8988T (cell line): Measurements from ENCODE around the gene UGT1A10.
A peak's percentile ranks its signal among the peaks of the same experiment; 100 is the strongest.

Experiments used
- DNase-seq: peaks from one replicate; pipeline ENCODE4 v3.0.0; 2011

UGT1A10 gene

DNA sequence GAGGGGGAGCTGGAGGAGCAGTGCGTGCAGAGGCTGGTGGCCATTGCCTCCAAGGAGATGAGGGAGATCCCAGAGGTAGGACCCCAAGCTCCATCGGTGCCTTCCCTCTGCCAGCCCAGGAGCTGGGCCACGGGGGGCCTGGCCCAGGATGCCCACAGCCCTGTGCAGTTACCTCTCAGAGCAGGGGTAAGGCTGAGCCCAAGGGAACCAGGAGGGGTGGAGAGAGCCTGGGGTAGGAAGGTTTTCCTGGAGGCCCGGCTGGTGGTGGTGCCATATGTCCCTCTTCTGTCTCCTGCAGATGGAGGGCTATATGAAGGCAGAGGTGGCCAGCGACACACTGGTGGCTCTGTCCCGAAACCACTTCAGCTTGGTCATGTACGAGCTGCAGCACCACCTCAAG lies 153.3 kb downstream of the UGT1A10 start:
- no peak for DNase-seq

DNA sequence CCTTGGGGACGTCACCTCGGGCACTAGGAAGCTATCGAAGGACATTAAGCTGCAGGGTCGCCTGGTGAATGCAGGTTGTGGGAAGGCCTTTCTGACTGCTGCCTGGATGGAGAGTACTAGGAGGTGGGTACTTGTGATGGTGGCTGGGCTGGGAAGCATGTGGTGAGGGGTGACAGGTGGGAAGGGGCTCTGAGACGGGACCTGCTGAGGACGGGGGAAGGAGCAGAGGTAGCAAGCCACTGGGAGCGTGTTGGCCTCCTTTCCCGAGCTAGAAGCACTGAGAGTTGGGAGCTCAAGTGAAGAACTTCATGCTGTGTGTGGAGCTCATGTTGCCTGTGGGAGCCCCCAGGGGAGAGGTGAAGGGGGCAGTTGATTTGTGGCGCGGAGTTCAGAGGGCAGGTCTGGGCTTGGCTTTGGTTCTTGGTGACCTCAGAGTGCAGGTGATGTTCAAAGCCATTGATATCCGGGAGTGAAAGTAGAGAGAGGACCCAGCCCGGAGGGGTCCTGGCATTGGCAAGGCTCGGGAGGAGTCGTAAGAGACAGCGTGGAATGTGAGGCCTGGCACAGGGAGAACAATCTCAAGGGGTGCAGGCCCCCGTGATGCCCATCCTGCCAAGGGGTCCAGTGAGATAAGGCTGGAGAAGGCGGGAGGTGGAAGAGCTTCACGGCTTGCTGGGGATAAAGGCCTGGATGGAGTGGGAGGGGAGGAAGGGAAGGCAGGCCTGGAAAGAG lies 155.1 kb downstream of the UGT1A10 start:
- DNase-seq: no peak

DNA sequence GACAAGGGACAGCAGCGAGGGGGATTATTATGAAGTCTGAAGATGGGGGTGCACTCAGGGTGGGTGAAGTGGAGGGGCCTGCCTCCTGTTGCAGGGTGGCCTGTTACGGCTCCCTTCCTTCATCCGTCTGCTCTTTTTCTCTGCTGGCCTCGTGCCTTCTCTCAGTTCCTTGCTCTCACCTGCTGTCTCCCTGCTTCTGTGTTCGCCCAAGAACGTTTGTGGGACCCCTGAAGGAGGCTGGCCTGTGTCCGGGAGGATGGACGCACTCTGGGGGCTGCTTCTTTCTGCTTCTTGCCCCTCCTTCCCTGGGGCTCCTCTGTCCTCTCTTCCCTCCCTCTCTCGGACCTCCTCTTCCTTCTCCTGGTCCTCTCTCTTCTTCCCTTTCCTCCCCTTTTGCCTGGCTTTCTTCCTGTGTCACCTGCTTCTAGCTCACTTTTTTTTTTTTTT lies 155.7 kb downstream of the UGT1A10 start:
- DNase-seq: no peak

DNA sequence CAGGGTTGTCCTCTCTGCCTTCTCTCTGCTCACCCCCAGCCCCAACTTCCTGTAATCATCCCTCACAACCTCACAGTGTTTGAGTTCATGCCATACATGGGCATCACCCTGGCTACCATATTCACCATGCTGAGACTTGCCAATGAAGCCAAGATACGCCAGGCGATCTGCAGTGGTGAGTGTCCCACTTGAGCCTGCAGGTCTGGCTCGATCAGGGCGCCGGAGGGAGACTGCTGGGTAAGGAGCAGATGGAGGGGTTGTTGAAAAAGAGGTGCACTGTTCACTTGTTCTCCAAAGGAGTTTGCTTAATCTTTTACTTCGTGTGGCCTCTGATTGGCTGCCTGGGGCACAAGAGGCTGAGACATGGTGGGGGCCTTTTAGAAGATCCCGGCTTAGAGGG lies 156.5 kb downstream of the UGT1A10 start:
- no peak for DNase-seq

DNA sequence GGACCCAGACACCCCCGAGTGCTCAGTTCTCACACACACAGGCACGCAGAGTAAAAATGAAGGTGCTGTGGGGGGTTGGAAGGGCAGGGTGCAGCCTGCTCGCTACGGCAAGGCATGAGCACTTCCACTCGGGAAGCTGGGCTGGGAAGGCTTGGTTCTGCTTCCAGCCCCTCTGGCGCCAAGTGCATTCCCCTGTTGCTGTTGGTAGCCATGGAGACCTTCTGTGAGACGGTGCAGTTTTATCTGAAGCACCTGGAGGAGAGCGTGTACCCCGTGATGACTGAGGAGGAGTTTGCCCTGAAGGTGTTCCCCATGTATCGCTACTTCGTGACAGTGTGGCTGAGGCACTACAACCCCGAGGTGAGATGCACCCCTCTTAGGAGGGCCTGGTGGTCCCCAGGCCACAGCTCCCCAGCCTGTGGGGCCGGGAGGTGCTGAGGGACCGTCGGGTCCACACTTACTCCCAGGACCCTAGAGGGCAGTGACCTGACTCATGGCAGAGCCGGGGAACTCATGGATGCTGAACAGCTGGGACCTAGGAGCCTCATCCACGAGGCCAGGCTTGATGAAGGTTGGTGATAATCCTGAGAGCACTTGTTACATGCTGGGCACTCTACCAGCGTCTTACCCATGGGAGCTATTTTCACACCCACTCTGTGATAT lies 157.3 kb downstream of the UGT1A10 start:
- DNase-seq: no peak

DNA sequence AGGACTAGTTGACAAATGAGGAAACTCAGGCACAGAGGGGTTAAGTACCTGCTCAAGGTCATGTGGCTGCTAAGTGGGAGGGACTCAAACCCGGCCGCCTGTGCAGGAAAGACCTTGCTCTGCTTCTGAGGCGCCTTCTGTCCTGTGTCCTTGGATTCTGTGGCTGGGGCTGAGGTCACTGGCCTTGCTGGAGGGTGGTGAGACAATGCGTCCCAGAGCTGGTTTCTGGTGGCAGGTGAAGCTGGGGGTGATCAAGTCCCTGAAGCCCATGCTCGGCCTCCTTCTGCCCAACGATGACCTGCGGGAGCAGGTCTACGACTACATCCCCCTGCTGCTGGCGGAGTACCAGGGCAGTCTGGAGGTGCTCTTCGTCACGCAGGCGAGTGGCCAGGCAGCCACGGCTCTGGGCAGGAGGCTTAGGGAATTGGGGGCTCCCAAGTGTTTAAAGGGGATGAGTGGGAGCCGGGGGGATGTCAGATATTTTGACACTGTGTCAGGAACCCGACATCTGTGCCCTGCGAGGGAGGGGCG lies 157.9 kb downstream of the UGT1A10 start:
- DNase-seq: no peak

DNA sequence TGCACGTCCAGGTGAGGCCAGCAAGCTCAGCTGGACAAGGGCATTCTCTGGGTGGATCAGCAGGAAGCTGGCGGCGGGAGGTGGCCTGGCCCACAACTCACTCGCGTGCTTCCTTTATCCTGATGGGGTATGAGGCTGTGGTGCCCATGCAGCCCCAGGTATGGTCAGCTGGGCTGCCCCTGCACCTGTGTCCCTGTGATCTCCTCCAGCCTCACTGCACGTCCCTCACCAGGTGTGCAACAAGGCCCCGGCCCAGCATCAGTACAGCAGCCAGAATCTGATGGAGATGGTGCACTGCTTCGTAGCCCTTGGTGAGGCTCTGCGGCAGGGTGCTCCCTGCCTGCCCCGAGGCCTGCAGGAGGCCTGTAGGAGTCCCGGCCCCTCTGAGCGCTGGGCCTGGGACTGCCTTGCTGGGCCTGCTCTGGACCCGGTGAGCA lies 159.5 kb downstream of the UGT1A10 start:
- DNase-seq: no peak

DNA sequence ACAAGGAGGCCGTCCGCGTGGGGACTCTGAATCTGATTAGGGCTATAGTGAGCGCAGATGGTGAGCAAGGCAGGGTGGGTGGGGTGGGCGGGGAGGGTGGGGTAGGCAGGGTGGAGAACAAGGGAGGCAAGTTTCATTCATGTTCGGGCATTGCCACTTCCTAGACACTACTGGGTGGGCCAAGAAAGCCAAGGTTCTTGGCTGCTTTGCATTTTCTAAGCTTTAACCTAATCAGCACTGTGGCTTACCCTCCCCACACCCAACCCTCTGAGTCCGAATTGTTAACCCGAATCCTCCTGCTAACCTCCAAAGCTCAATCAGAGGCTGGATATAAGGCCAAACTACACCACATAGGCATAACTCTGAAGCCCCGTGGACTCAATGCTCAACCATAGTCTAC lies 160.0 kb downstream of the UGT1A10 start:
- DNase-seq: no peak

DNA sequence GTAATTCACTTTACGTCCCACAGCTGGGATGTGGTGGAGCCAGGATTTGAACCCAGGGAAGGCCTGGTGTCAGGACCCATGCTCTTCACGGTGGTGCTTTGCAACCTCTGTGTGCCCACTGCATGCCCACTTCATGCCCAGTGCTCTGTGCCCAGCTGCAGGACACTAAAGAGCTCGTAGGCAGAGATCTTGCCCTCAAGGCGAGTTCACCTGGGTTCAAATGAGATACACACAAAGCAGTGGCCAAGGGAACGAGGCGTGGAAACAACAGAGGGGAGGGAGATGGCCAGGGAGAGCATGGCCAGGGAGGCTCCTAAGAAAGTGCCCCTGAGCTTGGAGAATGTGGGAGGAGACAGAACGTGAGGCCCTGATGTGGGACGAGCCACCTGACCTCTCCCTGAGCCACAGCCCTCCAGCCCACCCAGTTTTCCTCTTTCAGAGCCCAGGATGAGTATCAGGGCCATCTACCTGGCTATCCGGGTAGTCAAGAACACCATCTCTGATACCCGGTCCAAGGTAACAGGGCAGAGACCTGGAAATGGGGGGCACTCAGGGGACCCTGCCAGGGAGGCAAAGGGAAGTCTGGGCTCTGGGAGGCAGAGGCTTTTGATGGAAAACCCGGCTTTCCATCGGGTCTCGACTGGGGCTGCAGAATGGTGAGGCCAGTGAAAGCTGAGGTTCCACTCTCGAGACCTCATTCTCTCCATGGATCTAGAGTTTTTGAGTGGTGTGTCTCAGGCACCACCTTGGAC lies 162.3 kb downstream of the UGT1A10 start:
- no peak for DNase-seq

DNA sequence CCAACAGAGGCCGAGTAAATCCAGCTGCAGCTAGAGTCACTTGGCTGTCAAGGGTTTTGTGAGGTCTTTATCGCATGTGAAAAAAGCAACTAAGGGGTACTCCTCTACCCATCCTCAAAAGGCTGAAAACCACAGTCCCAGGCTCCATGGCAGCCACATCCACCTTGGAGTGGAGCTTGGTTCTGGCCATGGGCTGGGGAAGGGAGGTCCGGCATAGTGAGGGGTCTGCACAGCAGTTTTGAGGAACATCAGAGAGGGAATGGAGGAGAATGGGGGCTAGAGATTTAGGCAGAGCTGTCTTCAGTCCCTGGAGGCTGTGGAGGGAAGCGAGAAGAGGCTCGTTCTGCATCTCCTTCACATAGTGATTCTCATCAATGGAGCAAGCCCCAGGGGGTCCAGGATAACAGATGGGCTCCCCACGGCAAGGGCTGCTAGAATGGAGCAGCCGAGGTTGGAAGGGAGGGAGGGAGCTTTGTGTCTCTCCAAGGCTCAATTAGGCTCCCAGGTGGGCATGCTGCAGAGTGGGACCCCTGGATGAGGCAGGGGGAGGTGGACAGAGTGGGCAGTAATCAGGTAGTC lies 162.9 kb downstream of the UGT1A10 start:
- no peak for DNase-seq

DNA sequence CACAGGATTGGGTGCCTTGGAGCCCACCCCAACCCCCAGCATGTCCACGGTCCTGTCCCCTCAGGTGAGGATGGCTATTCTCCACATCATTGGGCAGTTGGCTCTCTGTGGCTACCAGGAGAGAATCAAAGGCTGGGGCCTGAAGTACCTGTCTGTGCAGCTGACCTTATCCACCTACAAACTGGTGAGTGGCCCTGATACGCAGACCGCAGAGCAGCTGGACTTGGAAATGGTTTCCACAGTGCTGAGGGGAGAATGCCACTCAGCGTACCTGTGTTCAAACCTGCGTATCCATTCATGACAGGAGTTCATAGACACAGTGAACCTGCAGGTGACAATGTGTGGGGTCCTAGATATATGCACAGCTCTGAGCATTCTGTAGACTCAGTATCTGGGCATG lies 163.5 kb downstream of the UGT1A10 start:
- DNase-seq: no peak

DNA sequence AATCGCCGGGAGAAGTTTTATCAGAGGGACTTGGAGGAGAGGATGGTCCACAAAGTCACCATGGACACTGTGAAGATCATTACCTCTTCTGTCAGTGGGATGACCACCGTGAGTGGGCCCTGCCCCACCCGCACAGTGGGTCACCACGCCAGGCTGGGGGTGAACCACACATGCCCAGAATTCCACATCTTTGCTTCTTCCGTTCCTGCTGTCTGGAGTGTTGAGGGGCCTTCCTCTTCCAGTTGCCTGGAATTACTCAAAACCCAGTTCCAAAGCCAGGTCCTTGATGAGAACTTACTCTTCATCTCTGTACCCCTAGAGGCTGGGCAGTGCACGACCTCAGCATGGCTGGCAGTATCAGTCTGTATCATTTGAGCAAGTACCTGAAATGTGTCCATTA lies 164.0 kb downstream of the UGT1A10 start:
- no peak for DNase-seq

DNA sequence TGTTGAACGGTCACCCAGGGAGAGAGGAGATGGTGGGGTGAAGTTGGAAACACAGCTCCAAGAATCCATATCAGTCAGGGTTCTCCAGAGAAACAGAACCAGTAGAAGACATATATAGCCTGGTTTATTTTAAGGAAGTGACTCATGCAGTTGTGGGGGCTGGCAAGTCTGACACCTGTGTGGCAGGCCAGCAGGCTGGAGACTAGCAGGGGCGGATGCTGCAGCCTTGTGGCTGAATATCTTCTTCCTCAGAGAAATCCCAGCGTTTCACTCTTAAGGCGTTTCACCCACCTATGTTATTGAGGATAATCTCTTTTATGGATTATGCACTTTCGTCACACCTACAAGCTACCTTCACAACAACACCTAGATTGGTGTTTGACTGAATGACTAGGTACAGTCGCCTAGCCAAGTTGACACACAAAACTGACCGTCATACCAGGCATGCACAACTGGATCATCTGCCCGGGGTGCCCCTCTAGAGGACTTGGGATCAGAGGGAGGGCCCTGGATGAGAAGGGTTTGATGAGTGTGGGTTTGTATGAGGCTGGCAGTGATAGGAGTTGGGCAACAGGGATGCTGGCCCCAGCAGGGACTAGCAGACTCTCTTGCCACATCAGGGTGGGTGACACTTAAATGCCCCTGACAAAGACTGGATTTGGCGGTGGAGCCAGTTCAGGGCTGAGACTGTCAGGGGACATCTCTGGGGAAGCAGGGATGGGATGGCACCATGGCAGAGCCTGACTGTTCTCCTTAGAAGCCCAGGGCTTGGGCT lies 165.3 kb downstream of the UGT1A10 start:
- no peak for DNase-seq

DNA sequence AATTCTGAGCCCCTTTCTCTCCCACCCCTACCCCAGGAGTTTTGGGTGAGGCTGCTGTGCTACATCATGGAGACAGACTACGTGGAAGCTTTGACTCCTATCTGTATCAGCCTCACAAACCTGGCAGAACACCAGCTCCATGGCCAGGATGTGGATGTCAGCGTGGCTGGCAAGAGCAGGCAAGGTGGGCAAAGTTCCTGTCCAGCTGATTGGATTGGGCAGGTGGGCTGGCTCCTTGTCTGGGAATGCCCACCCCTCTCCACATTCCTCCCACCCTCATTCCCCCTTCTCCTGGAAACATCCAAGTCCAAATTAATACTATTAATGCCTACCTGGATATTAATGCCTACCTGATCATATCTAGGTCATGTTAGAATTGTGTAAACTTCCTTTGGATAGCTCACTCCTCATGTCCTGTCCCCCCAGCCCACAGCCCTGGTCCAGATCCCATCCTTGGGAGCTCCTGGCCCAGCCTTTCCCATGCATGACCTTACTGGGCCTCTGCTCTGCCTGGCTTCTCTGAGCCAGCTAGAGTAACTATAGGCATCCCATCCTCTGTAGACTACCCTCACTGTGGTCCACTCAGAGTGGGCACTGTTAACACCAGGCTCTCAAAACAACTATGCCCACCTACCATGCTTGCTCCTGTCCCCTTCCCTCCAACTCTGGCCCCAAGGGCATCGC lies 166.0 kb downstream of the UGT1A10 start:
- no peak for DNase-seq

DNA sequence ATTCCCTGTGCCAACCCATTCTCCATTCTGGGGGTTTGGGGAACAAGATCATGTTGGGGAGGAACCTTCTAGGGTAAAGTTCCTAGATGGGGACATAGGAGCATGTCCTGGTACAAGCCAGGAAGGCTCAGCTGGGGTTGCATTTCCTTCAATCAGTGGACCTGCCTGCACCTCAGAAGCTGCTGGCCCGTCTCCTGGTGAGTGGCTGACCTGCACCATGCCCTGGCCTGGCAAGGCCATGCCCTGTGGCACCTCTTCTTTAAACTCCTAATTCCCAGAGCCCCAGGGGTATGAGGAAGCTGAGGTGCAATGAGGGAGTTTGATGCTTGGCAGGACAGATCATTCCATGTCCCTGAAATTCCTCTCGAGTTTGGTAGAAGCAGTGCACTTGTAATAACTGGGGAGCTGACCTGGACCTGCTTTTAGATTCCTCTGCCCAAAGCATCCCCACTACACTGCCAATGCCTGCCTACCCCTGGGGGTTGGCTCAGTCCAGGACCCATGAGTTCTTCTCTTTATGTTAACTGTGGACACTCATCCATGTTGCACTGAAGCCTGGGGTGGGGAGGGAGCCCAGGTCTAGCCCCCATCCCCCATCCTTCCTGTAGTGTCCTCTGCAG lies 167.2 kb downstream of the UGT1A10 start:
- no peak for DNase-seq

DNA sequence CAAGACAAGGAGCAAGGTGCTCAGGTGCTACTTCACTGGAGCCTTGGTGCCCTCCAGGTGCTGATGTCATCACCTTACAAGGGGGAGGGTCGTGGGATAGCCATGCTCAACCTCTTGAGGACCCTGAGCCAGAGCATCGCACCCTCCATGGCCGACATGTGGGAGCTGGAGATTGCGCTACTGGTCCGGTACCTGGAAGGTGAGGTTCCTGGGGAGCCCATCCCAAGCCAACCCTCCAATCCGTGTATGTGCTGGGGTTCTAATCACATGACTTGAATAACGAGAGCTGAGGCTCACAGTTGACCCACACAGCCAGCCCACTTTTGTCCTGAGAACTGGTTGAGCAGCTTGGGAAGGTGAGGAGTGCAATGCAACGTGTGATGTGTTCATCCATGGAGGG lies 167.7 kb downstream of the UGT1A10 start:
- no peak for DNase-seq

DNA sequence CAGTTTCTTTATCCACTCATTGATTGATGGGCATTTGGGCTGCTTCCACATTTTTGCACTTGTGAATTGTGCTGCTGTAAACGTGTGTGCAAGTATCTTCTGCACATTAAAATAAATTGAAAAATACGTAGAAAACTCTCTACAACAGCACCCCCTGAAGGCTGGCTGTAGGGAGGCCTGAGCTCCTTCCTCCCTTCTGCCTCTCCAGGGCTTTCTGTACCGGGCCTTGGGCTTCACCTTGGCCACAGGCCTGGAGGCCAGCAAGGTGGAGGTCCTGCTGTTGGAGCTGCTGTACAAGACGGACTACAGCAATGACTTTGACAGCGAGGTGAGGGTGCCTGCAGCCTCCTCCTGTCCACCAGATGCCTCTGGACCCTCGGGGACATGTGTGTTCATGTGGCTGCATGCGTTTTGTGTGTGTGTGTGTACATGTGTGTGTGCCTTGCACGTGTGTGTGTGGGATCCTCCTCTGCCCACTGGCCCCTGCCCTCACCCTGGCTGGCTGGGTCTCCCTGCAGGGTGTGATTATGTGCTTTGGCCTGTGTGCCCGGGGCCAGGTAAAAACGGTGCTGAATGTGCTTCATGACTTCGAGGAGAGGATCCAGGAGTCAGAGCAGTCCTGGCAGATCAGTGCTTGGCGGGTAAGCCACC lies 171.1 kb downstream of the UGT1A10 start:
- DNase-seq: peak; percentile 11

DNA sequence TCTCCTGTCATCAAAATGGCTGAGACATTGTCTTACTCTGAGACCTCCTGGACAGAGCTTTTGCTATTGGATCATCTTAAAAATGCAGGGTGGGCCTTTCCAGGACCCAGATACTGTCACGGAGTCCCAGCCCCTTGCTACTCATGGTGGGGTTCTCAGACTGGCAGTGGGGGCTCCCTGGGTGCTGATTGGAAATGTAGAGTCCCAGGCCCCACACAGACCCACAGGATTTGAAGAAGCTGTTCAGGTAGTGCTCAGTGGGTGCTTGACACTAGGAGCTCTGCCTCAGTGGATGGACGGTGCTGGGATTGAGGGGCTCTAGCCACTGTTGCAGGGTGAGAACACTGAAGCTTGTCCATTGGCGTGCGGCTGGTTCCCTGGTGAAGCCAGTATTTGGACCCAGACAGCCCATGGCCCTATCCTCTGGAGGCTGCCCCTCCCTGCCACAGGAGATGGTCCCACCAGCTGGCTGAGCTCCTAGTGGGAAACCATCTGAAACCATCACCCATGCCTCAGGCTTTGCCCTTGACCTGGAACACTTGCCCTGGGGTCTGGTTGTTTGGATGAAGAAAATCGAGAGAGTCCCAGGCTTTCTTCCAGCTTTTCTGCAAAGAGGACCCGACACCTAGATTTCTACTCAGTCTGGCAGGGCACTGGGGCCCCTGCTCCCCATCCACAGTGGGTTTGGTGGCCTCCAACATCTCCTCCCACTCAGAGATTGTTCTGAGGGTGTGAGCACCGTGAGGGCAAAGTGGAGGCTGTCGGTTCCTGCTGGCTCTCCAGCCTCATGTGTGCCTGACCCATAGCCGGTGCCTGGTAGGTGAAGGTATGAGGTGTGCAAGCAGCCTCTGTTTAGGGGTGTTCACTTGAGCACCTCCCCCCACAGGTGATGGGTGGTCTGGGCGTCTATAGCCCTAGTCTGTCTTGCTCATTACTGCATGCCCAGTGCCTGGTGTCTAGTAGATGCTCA lies 172.0 kb downstream of the UGT1A10 start:
- peak; percentile 2 for DNase-seq

DNA sequence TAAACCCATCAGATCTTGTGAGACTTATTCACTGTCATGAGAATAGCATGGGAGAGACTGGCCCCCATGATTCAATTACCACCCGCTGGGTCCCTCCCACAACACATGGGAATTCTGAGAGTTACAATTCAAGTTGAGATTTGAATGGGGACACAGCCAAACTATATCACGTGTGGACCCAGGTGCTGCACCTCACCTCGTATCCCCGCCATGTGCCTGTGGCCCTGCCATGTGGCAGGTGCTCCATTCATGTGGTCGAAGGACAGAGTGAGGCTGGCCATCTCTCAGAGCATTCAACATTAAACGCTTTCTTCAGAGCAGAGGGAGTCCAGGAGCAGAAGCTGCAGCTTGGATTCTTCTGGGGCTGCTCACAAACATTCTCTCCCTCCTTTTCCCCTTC lies 174.1 kb downstream of the UGT1A10 start:
- DNase-seq: no peak

DNA sequence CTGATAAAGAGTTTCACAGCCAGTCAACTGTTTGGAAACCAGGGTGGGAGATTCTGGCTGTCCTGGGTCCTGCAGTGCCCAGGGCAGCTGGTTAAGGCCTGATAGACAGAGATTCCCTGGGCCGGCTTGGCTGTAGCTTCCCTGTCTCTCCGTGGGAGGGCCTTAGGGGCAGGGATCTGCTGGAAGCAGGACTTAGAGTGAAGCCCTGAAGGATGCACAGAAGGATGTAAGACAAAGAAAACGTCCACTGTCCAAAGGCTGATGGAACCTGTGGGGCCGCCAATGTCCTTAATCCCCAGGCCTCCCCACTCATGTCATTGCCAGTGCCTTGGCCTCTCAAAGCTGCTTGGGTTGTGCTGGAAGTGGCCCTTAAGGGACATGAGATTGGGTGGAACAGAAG lies 174.8 kb downstream of the UGT1A10 start:
- DNase-seq: no peak
